ENCODE results near the gene PGP.

PGP gene

DNA sequence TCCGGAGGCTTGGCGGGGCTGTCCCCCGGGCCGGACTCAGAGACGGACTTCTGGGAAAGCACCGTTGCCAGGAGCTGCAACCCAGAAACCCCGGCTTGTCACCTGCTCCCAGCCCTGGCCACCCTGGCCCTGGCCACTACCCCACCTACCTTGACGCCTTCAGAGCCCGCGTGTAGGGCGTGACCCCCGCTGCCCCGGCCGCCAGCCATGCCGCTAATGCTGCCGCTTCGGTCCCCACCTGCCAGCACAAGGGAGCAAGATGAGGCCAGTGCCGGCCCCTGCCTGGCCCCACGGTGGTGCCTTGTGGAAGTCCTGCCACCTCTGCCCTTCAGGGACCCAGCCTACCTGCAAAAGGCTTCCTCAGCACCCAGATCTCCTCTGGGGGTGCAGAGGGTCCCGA, 29.7 kb downstream of the PGP start:
- H3K27me3 Mint-ChIP-seq, result no peaks in the 10 kb centered on the region
- H3K4me1 Mint-ChIP-seq (ENCODE audit: low read depth in 2 of 2), result peaks cover 5 to 8% of the 10 kb centered on the region in 2 donors
- H3K9me3 Mint-ChIP-seq, result no peaks in the 10 kb centered on the region
- no peak for ATAC-seq (replicated peaks)
- no peak for DNase-seq
- H3K4me3 Mint-ChIP-seq, result no peak overlapping the region
- no peaks in the 10 kb centered on the region for H3K36me3 Mint-ChIP-seq (ENCODE audit: insufficient read depth)
- H3K27ac Mint-ChIP-seq, result no peak overlapping the region

GRCh38 chr16:2184346-2184745, 30.3 kb downstream of the PGP start:
- no peak for ATAC-seq (replicated peaks)
- no peak overlapping the region for H3K4me3 Mint-ChIP-seq
- peaks cover 5 to 8% of the 10 kb centered on the region in 2 donors for H3K4me1 Mint-ChIP-seq (ENCODE audit: low read depth in 2 of 2)
- no peaks in the 10 kb centered on the region for H3K27me3 Mint-ChIP-seq
- no peak for DNase-seq
- H3K9me3 Mint-ChIP-seq, result no peaks in the 10 kb centered on the region
- no peaks in the 10 kb centered on the region for H3K36me3 Mint-ChIP-seq (ENCODE audit: insufficient read depth)
- no peak overlapping the region for H3K27ac Mint-ChIP-seq

- Mint-ChIP-seq H3K27me3 (no peaks in the 10 kb centered on the region), H3K36me3 (ENCODE audit: insufficient read depth) (no peaks in the 10 kb centered on the region), H3K9me3 (no peaks in the 10 kb centered on the region), H3K27ac (no peak overlapping the region), H3K4me1 (ENCODE audit: low read depth in 2 of 2) (peaks cover 5 to 8% of the 10 kb centered on the region in 2 donors), H3K4me3 (no peak overlapping the region)
- no peak for DNase-seq
- ATAC-seq (replicated peaks), result no peak
These were observed 31.0 kb downstream of the PGP start for GRCh38 chr16:2183671-2184070.

GRCh38 chr16:2181952-2182351, 32.7 kb downstream of the PGP start:
- Mint-ChIP-seq H3K36me3 (ENCODE audit: insufficient read depth) (no peaks in the 10 kb centered on the region), H3K9me3 (no peaks in the 10 kb centered on the region), H3K4me1 (ENCODE audit: low read depth in 2 of 2) (peaks cover 5 to 8% of the 10 kb centered on the region in 2 donors), H3K27me3 (no peaks in the 10 kb centered on the region), H3K4me3 (no peak overlapping the region), H3K27ac (peak overlapping the region in 1 of 2 donors; percentile 65)
- DNase-seq (no peak), ATAC-seq (replicated peaks) (no peak)

GRCh38 chr16:2180962-2181923, 33.4 kb downstream of the PGP start:
- H3K27me3 Mint-ChIP-seq, result no peaks in the 10 kb centered on the region
- ATAC-seq (replicated peaks) (no peak), DNase-seq (no peak)
- no peak overlapping the region for H3K27ac Mint-ChIP-seq
- H3K36me3 Mint-ChIP-seq (ENCODE audit: insufficient read depth), result peaks cover 2% of the 10 kb centered on the region
- no peak overlapping the region for H3K4me3 Mint-ChIP-seq
- H3K4me1 Mint-ChIP-seq (ENCODE audit: low read depth in 2 of 2), result peaks cover 5 to 8% of the 10 kb centered on the region in 2 donors
- no peaks in the 10 kb centered on the region for H3K9me3 Mint-ChIP-seq

DNA sequence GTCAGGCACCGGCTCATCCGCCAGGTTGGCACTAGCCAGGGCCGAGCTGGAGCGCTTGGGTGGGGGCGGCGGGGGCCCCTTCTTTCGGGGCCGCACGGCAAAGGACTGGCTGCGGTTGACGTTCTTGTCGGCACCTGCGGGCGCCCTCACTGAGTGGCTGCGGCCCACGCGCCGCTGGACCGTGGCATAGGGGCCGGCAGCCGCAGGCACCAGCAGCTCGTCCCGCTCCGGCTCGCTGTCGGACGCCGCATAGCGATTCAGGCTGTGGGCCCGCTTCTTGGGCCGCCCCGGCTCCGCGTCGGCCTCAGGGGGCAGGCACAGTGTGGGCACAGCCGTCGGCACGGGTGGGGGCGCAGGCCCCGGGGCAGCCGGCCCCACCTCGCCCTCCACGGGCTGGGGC, 34.2 kb downstream of the PGP start:
- Mint-ChIP-seq H3K27ac (no peak overlapping the region), H3K4me3 (no peak overlapping the region), H3K4me1 (ENCODE audit: low read depth in 2 of 2) (peaks cover 5 to 8% of the 10 kb centered on the region in 2 donors), H3K27me3 (no peaks in the 10 kb centered on the region), H3K36me3 (ENCODE audit: insufficient read depth) (peaks cover 6% of the 10 kb centered on the region), H3K9me3 (no peaks in the 10 kb centered on the region)
- no peak for ATAC-seq (replicated peaks)
- DNase-seq, result no peak

DNA sequence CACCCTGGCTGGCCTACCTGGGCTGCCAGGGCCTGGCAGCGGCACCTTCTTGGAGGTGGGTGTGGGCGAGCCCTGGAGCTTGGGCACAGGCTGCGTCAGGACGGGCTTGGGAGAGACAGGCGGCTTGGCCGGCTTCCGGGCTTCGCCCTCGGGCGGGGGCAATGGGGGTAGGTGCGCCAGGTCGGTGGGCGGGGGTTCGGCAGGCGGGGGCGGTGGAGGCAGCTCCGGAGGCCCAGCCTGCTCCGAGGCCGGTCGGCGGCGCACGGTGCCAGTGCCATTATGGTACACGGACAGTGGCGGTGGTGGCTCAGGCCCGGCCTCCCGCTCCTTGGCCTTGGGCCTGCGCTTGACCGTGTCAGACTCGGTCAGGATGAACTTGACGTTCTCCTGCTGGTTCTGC, 35.1 kb downstream of the PGP start:
- Mint-ChIP-seq H3K36me3 (ENCODE audit: insufficient read depth) (peaks cover 6% of the 10 kb centered on the region), H3K4me3 (no peak overlapping the region), H3K27me3 (no peaks in the 10 kb centered on the region), H3K9me3 (no peaks in the 10 kb centered on the region), H3K4me1 (ENCODE audit: low read depth in 2 of 2) (peaks cover 5 to 8% of the 10 kb centered on the region in 2 donors), H3K27ac (no peak overlapping the region)
- DNase-seq (no peak), ATAC-seq (replicated peaks) (no peak)

- peaks cover 6% of the 10 kb centered on the region for H3K36me3 Mint-ChIP-seq (ENCODE audit: insufficient read depth)
- no peaks in the 10 kb centered on the region for H3K27me3 Mint-ChIP-seq
- H3K9me3 Mint-ChIP-seq, result no peaks in the 10 kb centered on the region
- H3K27ac Mint-ChIP-seq, result no peak overlapping the region
- peaks cover 5 to 8% of the 10 kb centered on the region in 2 donors for H3K4me1 Mint-ChIP-seq (ENCODE audit: low read depth in 2 of 2)
- DNase-seq, result no peak
- ATAC-seq (replicated peaks), result peak; percentile 5
- no peak overlapping the region for H3K4me3 Mint-ChIP-seq
These were observed 35.5 kb downstream of the PGP start for GRCh38 chr16:2179107-2179501.

- no peak overlapping the region for H3K27ac Mint-ChIP-seq
- no peaks in the 10 kb centered on the region for H3K9me3 Mint-ChIP-seq
- DNase-seq (peak; percentile 19 to 30 (median 25)), ATAC-seq (replicated peaks) (peak; percentile 79)
- H3K36me3 Mint-ChIP-seq (ENCODE audit: insufficient read depth), result peaks cover 10% of the 10 kb centered on the region
- H3K27me3 Mint-ChIP-seq, result no peaks in the 10 kb centered on the region
- H3K4me1 Mint-ChIP-seq (ENCODE audit: low read depth in 2 of 2), result peaks cover 5 to 9% of the 10 kb centered on the region in 2 donors
- H3K4me3 Mint-ChIP-seq, result no peak overlapping the region
These were observed 36.1 kb downstream of the PGP start for GRCh38 chr16:2178321-2179106.

DNA sequence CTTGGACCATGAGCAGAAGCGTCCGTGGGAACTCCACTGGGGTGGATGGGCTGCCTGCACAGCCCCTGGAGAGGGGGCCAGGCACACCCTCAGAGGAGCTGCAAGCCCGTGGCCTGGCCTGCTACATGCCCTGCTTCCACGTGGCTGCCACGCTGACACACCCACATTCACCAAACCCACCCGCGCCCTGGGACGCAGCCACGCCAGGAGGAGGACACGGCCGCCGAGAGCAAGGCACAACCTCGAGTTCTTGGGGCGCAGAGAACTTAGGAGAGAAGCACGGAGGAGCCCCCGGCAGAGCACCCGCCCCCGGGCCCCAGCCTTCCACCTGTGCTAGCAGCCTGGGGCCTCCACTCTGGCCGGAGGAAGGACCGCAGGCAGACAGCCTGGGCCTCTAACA, 37.1 kb downstream of the PGP start:
- peaks cover 5 to 9% of the 10 kb centered on the region in 2 donors for H3K4me1 Mint-ChIP-seq (ENCODE audit: low read depth in 2 of 2)
- H3K4me3 Mint-ChIP-seq, result no peak overlapping the region
- ATAC-seq (replicated peaks), result no peak
- H3K27me3 Mint-ChIP-seq, result no peaks in the 10 kb centered on the region
- no peak overlapping the region for H3K27ac Mint-ChIP-seq
- no peaks in the 10 kb centered on the region for H3K9me3 Mint-ChIP-seq
- peaks cover 10% of the 10 kb centered on the region for H3K36me3 Mint-ChIP-seq (ENCODE audit: insufficient read depth)
- no peak for DNase-seq

DNA sequence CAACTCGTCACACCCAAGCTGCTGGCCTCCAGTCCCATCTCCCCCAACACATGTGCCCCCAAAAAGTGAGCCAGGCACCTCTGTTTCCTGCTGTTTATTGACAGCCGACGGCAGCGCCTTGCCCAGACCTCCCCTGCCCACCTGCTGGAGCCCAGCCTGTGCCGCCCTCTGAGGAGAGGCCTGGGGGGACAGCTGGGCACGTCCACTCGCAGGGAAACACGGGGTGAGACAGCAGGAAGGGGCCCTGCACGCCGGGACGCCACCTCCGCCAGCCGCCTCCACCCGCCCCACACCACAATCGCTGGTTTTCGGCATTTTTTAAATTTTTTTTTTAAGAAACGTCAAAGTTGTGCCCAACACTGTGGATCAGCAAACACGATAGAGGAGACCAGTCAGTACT, 37.5 kb downstream of the PGP start:
- H3K4me3 Mint-ChIP-seq, result no peak overlapping the region
- H3K9me3 Mint-ChIP-seq, result no peaks in the 10 kb centered on the region
- H3K27ac Mint-ChIP-seq, result no peak overlapping the region
- peaks cover 10% of the 10 kb centered on the region for H3K36me3 Mint-ChIP-seq (ENCODE audit: insufficient read depth)
- H3K27me3 Mint-ChIP-seq, result no peaks in the 10 kb centered on the region
- peaks cover under 1 to 4% of the 10 kb centered on the region in 2 donors for H3K4me1 Mint-ChIP-seq (ENCODE audit: low read depth in 2 of 2)
- ATAC-seq (replicated peaks) (no peak), DNase-seq (no peak)

DNA sequence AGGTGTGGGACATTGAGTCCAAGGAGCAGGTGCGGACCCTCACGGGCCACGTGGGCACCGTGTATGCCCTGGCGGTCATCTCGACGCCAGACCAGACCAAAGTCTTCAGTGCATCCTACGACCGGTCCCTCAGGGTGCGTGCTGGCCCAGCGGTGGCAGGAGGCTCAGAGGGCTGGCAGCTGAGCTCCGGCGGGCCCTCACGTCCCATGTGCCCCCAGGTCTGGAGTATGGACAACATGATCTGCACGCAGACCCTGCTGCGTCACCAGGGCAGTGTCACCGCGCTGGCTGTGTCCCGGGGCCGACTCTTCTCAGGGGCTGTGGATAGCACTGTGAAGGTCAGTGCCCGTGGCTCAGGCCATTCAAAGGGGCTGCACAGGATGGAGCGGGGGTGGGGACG, 38.6 kb downstream of the PGP start:
- H3K27me3 Mint-ChIP-seq, result no peaks in the 10 kb centered on the region
- H3K4me1 Mint-ChIP-seq (ENCODE audit: low read depth in 2 of 2), result peaks cover 0 to 1% of the 10 kb centered on the region in 2 donors
- no peaks in the 10 kb centered on the region for H3K9me3 Mint-ChIP-seq
- H3K27ac Mint-ChIP-seq, result no peak overlapping the region
- no peak for ATAC-seq (replicated peaks)
- no peak overlapping the region for H3K4me3 Mint-ChIP-seq
- no peak for DNase-seq
- peaks cover 10% of the 10 kb centered on the region for H3K36me3 Mint-ChIP-seq (ENCODE audit: insufficient read depth)

DNA sequence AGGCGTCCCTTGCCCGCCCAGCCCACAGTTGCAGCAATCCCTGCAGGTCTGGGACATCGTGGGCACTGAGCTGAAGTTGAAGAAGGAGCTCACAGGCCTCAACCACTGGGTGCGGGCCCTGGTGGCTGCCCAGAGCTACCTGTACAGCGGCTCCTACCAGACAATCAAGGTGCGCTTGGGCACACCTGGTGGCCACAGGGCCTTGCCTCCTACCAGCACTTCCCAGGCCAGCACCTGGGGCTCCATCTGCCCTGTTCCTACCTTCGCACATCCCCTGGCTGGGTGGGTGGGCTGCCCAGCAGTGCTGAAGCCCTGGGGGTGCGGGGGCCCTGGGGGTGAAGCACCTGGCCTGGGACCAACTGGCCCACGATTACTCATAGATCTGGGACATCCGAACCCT, 39.2 kb downstream of the PGP start:
- no peak overlapping the region for H3K27ac Mint-ChIP-seq
- ATAC-seq (replicated peaks), result no peak
- H3K36me3 Mint-ChIP-seq (ENCODE audit: insufficient read depth), result peaks cover 10% of the 10 kb centered on the region

More for the DNA sequence above, 39.2 kb downstream of the PGP start:
- Mint-ChIP-seq H3K4me3 (no peak overlapping the region), H3K9me3 (no peaks in the 10 kb centered on the region), H3K4me1 (ENCODE audit: low read depth in 2 of 2) (peaks cover 0 to 1% of the 10 kb centered on the region in 2 donors), H3K27me3 (no peaks in the 10 kb centered on the region)
- DNase-seq, result no peak
